Measurements from ENCODE around the gene OR10T2. TPM values are rescaled to one million over a fixed set of nuclear protein-coding genes. Genes with fewer than 3 reads are reported as not detected.
"Not testable (repeated sequence)": the region's sequence is repeated elsewhere in the genome, so short reads cannot be mapped to it uniquely, and the experiment has no call there.

Gene OR10T2
- total and polyA plus RNA-seq, 2 experiments from 2014 or later: not detected

DNA sequence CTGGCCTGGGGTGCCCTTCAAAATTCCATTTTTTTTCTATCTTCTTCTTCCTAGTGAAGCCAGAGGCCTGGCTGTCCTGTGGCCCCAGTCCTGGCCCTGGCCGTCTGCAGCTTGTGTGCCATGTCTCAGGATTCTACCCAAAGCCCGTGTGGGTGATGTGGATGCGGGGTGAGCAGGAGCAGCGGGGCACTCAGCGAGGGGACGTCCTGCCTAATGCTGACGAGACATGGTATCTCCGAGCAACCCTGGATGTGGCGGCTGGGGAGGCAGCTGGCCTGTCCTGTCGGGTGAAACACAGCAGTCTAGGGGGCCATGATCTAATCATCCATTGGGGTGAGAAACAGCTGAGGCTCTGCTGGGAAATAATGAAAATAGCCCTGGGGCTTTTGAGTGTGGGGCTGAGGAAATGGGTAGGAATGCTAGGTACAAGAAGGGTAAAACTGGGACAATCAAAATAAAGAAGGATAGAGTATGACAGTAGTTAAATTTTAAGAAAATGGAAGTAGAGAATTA is 43.4 kb downstream of the OR10T2 start:
- Histone ChIP-seq H4K20me1 (ENCODE audit: insufficient read depth, poor library complexity, severe bottlenecking) (peaks cover 2% of the 10 kb centered on the region), H3K79me2 (no peaks in the 10 kb centered on the region), H3K4me2 (no peak overlapping the region), H3K9me3 (ENCODE audit: low read depth) (no peaks in the 10 kb centered on the region), H3K9me2 (replicated peaks; ENCODE audit: insufficient read depth) (no peaks in the 10 kb centered on the region), H3K27ac (no peak overlapping the region), H3K36me3 (replicated peaks; ENCODE audit: insufficient read depth, low read depth) (no peaks in the 10 kb centered on the region), H2AFZ (no peak overlapping the region), H3K27me3 (no peaks in the 10 kb centered on the region), H3K4me1 (ENCODE audit: insufficient read depth) (no peaks in the 10 kb centered on the region), H3K4me3 (no peak overlapping the region)
- no peak for TF ChIP-seq EZH2 (IDR thresholded peaks at IDR 0.05; ENCODE audit: borderline replicate concordance)
- TF ChIP-seq, protein P1, sequence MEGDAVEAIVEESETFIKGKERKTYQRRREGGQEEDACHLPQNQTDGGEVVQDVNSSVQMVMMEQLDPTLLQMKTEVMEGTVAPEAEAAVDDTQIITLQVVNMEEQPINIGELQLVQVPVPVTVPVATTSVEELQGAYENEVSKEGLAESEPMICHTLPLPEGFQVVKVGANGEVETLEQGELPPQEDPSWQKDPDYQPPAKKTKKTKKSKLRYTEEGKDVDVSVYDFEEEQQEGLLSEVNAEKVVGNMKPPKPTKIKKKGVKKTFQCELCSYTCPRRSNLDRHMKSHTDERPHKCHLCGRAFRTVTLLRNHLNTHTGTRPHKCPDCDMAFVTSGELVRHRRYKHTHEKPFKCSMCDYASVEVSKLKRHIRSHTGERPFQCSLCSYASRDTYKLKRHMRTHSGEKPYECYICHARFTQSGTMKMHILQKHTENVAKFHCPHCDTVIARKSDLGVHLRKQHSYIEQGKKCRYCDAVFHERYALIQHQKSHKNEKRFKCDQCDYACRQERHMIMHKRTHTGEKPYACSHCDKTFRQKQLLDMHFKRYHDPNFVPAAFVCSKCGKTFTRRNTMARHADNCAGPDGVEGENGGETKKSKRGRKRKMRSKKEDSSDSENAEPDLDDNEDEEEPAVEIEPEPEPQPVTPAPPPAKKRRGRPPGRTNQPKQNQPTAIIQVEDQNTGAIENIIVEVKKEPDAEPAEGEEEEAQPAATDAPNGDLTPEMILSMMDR (IDR thresholded peaks at IDR 0.05; ENCODE audit: poor library complexity): no peak
- TF ChIP-seq EZH2phosphoT487 (IDR thresholded peaks at IDR 0.05; ENCODE audit: low read depth, severe bottlenecking, unreplicated experiment): no peak
- WGBS (ENCODE audit: low lambda C conversion rate, missing lambda C conversion rate): 88% methylated on average over 10 of the region's 10 CpGs
- DNase-seq (ENCODE audit: low spot score): no peak

DNA sequence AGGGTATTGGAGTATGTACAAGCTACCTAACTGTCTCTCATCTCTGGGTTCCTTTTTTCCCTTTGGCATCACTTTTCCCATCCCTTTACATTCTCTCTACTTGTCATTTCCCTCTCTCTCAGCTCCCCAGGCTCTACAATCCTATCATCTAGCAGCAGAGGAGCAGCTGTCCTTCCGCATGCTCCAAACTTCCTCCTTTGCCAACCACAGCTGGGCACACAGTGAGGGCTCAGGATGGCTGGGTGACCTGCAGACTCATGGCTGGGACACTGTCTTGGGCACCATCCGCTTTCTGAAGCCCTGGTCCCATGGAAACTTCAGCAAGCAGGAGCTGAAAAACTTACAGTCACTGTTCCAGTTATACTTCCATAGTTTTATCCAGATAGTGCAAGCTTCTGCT is 45.0 kb downstream of the OR10T2 start:
- Histone ChIP-seq H3K27ac (no peak overlapping the region), H3K27me3 (no peaks in the 10 kb centered on the region), H3K9me3 (ENCODE audit: low read depth) (no peaks in the 10 kb centered on the region), H3K79me2 (no peaks in the 10 kb centered on the region), H3K36me3 (replicated peaks; ENCODE audit: insufficient read depth, low read depth) (no peaks in the 10 kb centered on the region), H3K4me1 (ENCODE audit: insufficient read depth) (no peaks in the 10 kb centered on the region), H2AFZ (no peak overlapping the region), H3K9me2 (replicated peaks; ENCODE audit: insufficient read depth) (no peaks in the 10 kb centered on the region), H3K4me3 (no peak overlapping the region), H4K20me1 (ENCODE audit: insufficient read depth, poor library complexity, severe bottlenecking) (peaks cover 2% of the 10 kb centered on the region), H3K4me2 (no peak overlapping the region)
- 70% methylated on average over 2 of the region's 2 CpGs for WGBS (ENCODE audit: low lambda C conversion rate, missing lambda C conversion rate)
- no peak for TF ChIP-seq EZH2 (IDR thresholded peaks at IDR 0.05; ENCODE audit: borderline replicate concordance)
- TF ChIP-seq, protein P1 (IDR thresholded peaks at IDR 0.05; ENCODE audit: poor library complexity): no peak
- no peak for TF ChIP-seq EZH2phosphoT487 (IDR thresholded peaks at IDR 0.05; ENCODE audit: low read depth, severe bottlenecking, unreplicated experiment)
- DNase-seq (ENCODE audit: low spot score): no peak

DNA sequence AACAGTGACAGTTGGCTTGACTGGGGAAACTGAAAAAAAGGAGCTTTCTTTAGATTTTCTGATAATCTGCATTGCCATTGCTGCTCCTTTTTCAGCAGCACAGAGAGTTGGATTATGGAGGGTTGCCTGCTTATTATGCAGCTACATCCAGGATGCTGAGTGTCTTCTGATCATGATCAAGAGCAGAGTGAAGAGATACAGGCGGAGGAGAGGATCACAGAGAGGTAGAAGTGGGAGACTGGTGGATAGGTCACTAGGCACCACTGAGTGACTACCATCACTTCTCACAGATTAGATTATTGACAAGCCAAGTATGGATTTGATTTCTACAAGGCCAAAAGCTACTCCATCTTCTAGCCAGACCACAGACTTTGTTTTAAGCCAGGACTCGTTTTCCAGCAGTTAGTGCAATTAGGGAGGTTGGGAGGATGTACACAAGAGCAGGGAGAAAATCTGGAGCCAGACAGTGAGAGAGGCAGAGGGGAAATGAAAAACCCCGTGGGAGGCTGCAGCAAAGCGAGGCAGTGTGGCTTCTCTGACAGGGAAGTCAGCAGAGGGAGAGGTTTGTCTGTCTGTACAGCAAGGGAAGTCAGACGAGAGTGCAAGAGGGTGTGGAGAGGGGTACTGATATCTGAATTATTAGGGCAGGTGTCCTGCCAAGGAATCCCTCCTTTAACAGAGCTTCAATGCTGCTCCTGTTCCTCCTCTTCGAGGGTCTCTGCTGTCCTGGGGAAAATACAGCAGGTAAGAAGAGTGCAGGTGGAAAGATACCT is 45.8 kb downstream of the OR10T2 start, which contains the start of gene CD1E:
Gene CD1E (plus strand): TSS at position 592 of the 773 bp plus-strand sequence. CDS start 95 bp downstream, at position 687.
- no peak for DNase-seq (ENCODE audit: low spot score)
- Histone ChIP-seq H3K9me2 (replicated peaks; ENCODE audit: insufficient read depth) (no peaks in the 10 kb centered on the region), H2AFZ (no peak within 1 kb of the TSS), H3K27me3 (no peaks in the 10 kb centered on the region), H3K27ac (no peak within 1 kb of the TSS), H3K4me3 (no peak within 1 kb of the TSS), H3K4me1 (ENCODE audit: insufficient read depth) (no peaks in the 10 kb centered on the region), H3K4me2 (no peak within 1 kb of the TSS), H3K79me2 (no peaks in the 10 kb centered on the region), H4K20me1 (ENCODE audit: insufficient read depth, poor library complexity, severe bottlenecking) (peaks cover 2% of the 10 kb centered on the region), H3K9me3 (ENCODE audit: low read depth) (no peaks in the 10 kb centered on the region), H3K36me3 (replicated peaks; ENCODE audit: insufficient read depth, low read depth) (no peaks in the 10 kb centered on the region)
- 61% methylated on average over 6 of the region's 6 CpGs for WGBS (ENCODE audit: low lambda C conversion rate, missing lambda C conversion rate)
- no peak for TF ChIP-seq EZH2 (IDR thresholded peaks at IDR 0.05; ENCODE audit: borderline replicate concordance)
- TF ChIP-seq, protein P1 (IDR thresholded peaks at IDR 0.05; ENCODE audit: poor library complexity): no peak

DNA sequence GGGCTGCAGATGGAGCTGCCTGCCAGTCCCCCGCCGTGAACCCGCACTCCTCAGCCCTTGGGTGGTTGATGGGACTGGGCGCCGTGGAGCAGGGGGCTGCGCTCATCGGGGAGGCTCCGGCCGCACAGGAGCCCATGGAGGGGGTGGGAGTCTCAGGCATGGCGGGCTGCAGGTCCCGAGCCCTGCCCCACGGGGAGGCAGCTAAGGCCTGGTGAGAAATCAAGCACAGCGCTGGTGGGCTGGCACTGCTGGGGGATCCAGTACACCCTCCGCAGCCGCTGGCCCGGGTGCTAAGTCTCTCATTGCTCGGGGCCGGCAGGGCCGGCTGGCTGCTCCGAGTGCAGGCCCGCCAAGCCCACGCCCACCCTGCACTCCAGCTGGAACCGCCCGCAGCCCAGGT is 50.3 kb downstream of the OR10T2 start:
- H3K27me3 ChIP-seq; H3K9me3 ChIP-seq (ENCODE audit: low read depth); H3K27ac ChIP-seq; H3K4me2 ChIP-seq; H3K4me3 ChIP-seq; H4K20me1 ChIP-seq (ENCODE audit: insufficient read depth, poor library complexity, severe bottlenecking); H3K79me2 ChIP-seq; H3K9me2 ChIP-seq (replicated peaks; ENCODE audit: insufficient read depth); DNase-seq (ENCODE audit: low spot score); H2AFZ ChIP-seq; H3K4me1 ChIP-seq (ENCODE audit: insufficient read depth); H3K36me3 ChIP-seq (replicated peaks; ENCODE audit: insufficient read depth, low read depth): not testable (repeated sequence)
- 98% methylated on average over 20 of the region's 24 CpGs for WGBS (ENCODE audit: low lambda C conversion rate, missing lambda C conversion rate)

Data from hepatocyte (in vitro differentiated cells).